B cell (primary cell): ENCODE measurements around the gene ENDOV. TPM values are rescaled to one million over a fixed set of nuclear protein-coding genes. Genes with fewer than 3 reads are reported as not detected.

ENCODE experiments used
- ATAC-seq: fragments of 200-7000 bp; cut with Tn5 transposase; one replicate; pipeline ENCODE4 v1.10.0; 2021; ENCODE audit warnings: low read depth, mild to moderate bottlenecking, moderate number of reproducible peaks, moderate library complexity
- CTCF ChIA-PET: fragments of 350-600 bp; sonication (Branson Sonifier 250); formaldehyde crosslinking; loops from one replicate; lab custom pipeline; 2021; ENCODE audit warnings: antibody characterized with exemption, inconsistent platforms; lab: Charles Lee
- POLR2A ChIA-PET: fragments of 350-600 bp; sonication (Branson Sonifier 250); formaldehyde crosslinking; loops from one replicate; lab custom pipeline; 2021; ENCODE audit warnings: antibody characterized with exemption; lab: Charles Lee
- DNase-seq: peaks from one replicate; pipeline ENCODE4 v3.0.0; 2013
- H2AFZ ChIP-seq: 2 replicates; pipeline ENCODE4 v1.6.1; 2012; ENCODE audit warnings: mild to moderate bottlenecking, low read depth, low read length; ENCODE audit not compliant: insufficient read depth, poor library complexity, severe bottlenecking
- H3K27ac ChIP-seq, 2 donors: 1 replicate in 1 of 2; 2 replicates in 1 of 2; pipeline ENCODE4 v1.5.1; 2012 to 2013; ENCODE audit warnings: low read length in 2 of 2, mild to moderate bottlenecking in 2 of 2, moderate library complexity in 1 of 2
- H3K27me3 ChIP-seq, 4 experiments: fragments of 200-600 bp in 1 of 4; sonication (generic) in 1 of 4; replicated peaks in 1 of 4; 1 replicate in 2 of 4; 2 replicates in 2 of 4; pipeline versions ENCODE4 v1.6.1 to v1.7.0; 2013 to 2016; ENCODE audit warnings: low read length in 3 of 4, mild to moderate bottlenecking in 2 of 4, mixed read lengths in 1 of 4, moderate library complexity in 1 of 4; ENCODE audit not compliant: insufficient read depth in 4 of 4, control insufficient read depth in 3 of 4; ENCODE audit errors: control extremely low read depth in 1 of 4
- H3K36me3 ChIP-seq, 2 experiments: replicated peaks in 1 of 2; 1 replicate in 1 of 2; 2 replicates in 1 of 2; pipeline versions ENCODE4 v1.6.1 to v1.7.1; 2013; ENCODE audit warnings: low read length in 1 of 2; ENCODE audit not compliant: insufficient read depth in 2 of 2, control insufficient read depth in 1 of 2; ENCODE audit errors: control extremely low read depth in 1 of 2, extremely low read depth in 1 of 2
- H3K4me1 ChIP-seq, 2 donors: fragments of 200-600 bp in 1 of 2; sonication (generic) in 1 of 2; 1 replicate in 1 of 2; 2 replicates in 1 of 2; pipeline versions ENCODE4 v1.5.1 to v1.6.1; 2013 to 2017; ENCODE audit warnings: low read length in 2 of 2; ENCODE audit not compliant: control insufficient read depth in 2 of 2, insufficient read depth in 2 of 2
- H3K4me2 ChIP-seq: replicated peaks from 2 replicates; pipeline ENCODE3; 2012; ENCODE audit warnings: mild to moderate bottlenecking, low read depth, low read length; ENCODE audit not compliant: poor library complexity, severe bottlenecking
- H3K4me3 ChIP-seq, 5 experiments: fragments of 200-600 bp in 1 of 5; sonication (generic) in 1 of 5; 1 replicate in 3 of 5; 2 replicates in 2 of 5; pipeline versions ENCODE4 v1.5.1 to v1.7.0; 2011 to 2016; ENCODE audit warnings: low read length in 4 of 5, mild to moderate bottlenecking in 4 of 5, low read depth in 2 of 5, control low read depth in 1 of 5, moderate library complexity in 1 of 5; ENCODE audit not compliant: insufficient read depth in 1 of 5; ENCODE audit errors: control extremely low read depth in 1 of 5, extremely low read depth in 1 of 5
- H3K79me2 ChIP-seq: fragments of 200-600 bp; sonication (generic); one replicate; pipeline ENCODE4 v1.6.0; 2016; ENCODE audit warnings: low read length; ENCODE audit not compliant: control insufficient read depth, insufficient read depth
- H3K9ac ChIP-seq: fragments of 200-600 bp; sonication (generic); 2 replicates; pipeline ENCODE4 v1.6.1; 2017; ENCODE audit warnings: mild to moderate bottlenecking, low read length, moderate library complexity
- H3K9me3 ChIP-seq, 3 donors: one replicate each; pipeline versions ENCODE4 v1.6.1 to v1.7.1; 2013; ENCODE audit warnings: low read length in 2 of 3; ENCODE audit not compliant: control insufficient read depth in 2 of 3, insufficient read depth in 1 of 3; ENCODE audit errors: control extremely low read depth in 1 of 3
- H4K20me1 ChIP-seq: 2 replicates; pipeline ENCODE4 v1.6.0; 2012; ENCODE audit warnings: mild to moderate bottlenecking, low read length; ENCODE audit not compliant: insufficient read depth, control insufficient read depth, poor library complexity, severe bottlenecking
- H3K27ac Mint-ChIP-seq: one replicate; pipeline ENCODE4 v1.8.0; 2021; ENCODE audit warnings: mixed read lengths
- H3K27me3 Mint-ChIP-seq: one replicate; pipeline ENCODE4 v1.8.0; 2021; ENCODE audit warnings: mixed read lengths
- H3K4me1 Mint-ChIP-seq: one replicate; pipeline ENCODE4 v1.8.0; 2021; ENCODE audit warnings: mixed read lengths
- H3K4me3 Mint-ChIP-seq: one replicate; pipeline ENCODE4 v1.8.0; 2021; ENCODE audit warnings: mixed read lengths
- H3K9me3 Mint-ChIP-seq: one replicate; pipeline ENCODE4 v1.8.0; 2022; ENCODE audit warnings: mixed read lengths; ENCODE audit not compliant: insufficient read depth
- CTCF ChIP-seq: fragments of 200-600 bp; IDR thresholded peaks from one replicate; pipeline ENCODE4 v1.8.0; 2022; ENCODE audit warnings: antibody characterized with exemption, mild to moderate bottlenecking
- EZH2 ChIP-seq: IDR thresholded peaks from 2 replicates; pipeline ENCODE4 v1.6.1; 2012; ENCODE audit warnings: borderline replicate concordance, low read depth, mild to moderate bottlenecking, moderate library complexity, low read length; ENCODE audit not compliant: insufficient read depth, poor library complexity, severe bottlenecking
- WGBS: methylation state at CpG from one replicate; pipeline ENCODE4 v1.1.5; 2013; ENCODE audit warnings: missing lambda C conversion rate; ENCODE audit not compliant: insufficient coverage; 5-methylcytosine and 5-hydroxymethylcytosine counted together
- intact Hi-C: fragments of 100-400 bp; cut with micrococcal nuclease; formaldehyde crosslinking; loops from one replicate; pipeline ENCODE4 v1.10.0; 2022
- polyA plus RNA-seq: library from polyadenylated mRNA; depleted of rRNA; stranded (reverse); fragments of >200 nt; gene quantifications from 2 replicates; pipeline ENCODE4 v1.2.3, GENCODE V29; 2012
- total RNA-seq, 2 donors: library from RNA; stranded (reverse); fragments of 120-200 nt in 1 of 2; gene quantifications; 1 replicate in 1 of 2; 2 replicates in 1 of 2; pipeline versions ENCODE4 v1.2.3 to v1.2.4, GENCODE V29; 2013 to 2022

Gene ENDOV
- total and polyA plus RNA-seq, 2 donors (not counting 1 experiment from before 2014, with no cell fraction given): 25.3 to 49.5 TPM

- Histone ChIP-seq H3K4me3 (peak overlapping the region in 2 of 5 experiments; percentile 18 to 46), H3K4me1 (peaks cover 55 to 60% of the 10 kb centered on the region in 2 donors), H3K27ac (no peak overlapping the region), H3K27me3 (peaks cover 0 to 70% (median 24%) of the 10 kb centered on the region in 4 experiments), H3K9me3 (peaks cover 0 to 17% (median 0%) of the 10 kb centered on the region in 3 donors), H3K9ac (peak overlapping the region; percentile 52), H4K20me1 (no peaks in the 10 kb centered on the region), H2AFZ (peak overlapping the region; percentile 42), H3K36me3 (no peaks in the 10 kb centered on the region), H3K4me2 (peak overlapping the region; percentile 93), H3K79me2 (no peaks in the 10 kb centered on the region)
- peak; percentile 49 for DNase-seq
- peaks cover 55% of the 10 kb centered on the region for H3K27me3 Mint-ChIP-seq
- peaks cover 29% of the 10 kb centered on the region for H3K4me1 Mint-ChIP-seq
- no peaks in the 10 kb centered on the region for H3K9me3 Mint-ChIP-seq
- H3K27ac Mint-ChIP-seq: no peak overlapping the region
- WGBS: 4% methylated on average over 53 of the region's 55 CpGs
- POLR2A ChIA-PET: interaction anchor here (0.6 to 1.9 kb wide), 2 partner anchors 21 to 373 kb away, joined by 3 to 4 read pairs; no protein-coding TSS in a partner anchor
- CTCF ChIA-PET: interaction anchor here (1.4 kb wide), 1 partner anchor 48 kb away, joined by 3 read pairs; no protein-coding TSS in a partner anchor
- intact Hi-C loops: no loop called here
- ATAC-seq: no peak
- H3K4me3 Mint-ChIP-seq: peak overlapping the region; percentile 79
- no peak for TF ChIP-seq CTCF
- peak; percentile 13 for TF ChIP-seq EZH2
Observed at GRCh38 chr17:80474961-80475909, 60.3 kb downstream of the ENDOV start.
